AML-193 (cell line): Measurements from ENCODE around the gene INPP5K.
"Not testable (repeated sequence)": the region's sequence is repeated elsewhere in the genome, so short reads cannot be mapped to it uniquely, and the experiment has no call there.

ENCODE experiments used
- DNase-seq, 2 experiments: peaks; one replicate each; lab custom pipeline; 2025; lab: John Stamatoyannopoulos, UW

The INPP5K gene

DNA sequence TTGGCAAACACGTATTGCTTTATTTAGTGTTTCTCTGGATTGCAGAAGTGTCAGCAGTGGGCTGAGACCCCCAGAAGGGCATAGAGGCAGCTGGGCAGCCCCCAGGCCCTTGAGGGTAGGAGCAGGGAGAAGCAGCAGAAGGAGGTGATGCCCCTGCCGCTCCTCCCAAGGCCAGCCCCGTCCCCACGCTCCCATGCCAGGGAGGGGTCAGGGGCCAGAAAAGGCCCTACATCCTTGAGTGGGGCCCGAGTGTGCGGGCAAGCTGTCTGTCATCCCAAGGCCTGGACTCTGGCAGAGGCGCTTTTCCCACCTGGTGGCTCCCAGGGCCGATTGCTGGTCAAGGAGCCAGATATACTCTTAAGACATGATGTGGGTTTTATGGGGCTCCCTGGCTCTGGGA lies 52.2 kb downstream of the INPP5K start:
- no peak for DNase-seq

DNA sequence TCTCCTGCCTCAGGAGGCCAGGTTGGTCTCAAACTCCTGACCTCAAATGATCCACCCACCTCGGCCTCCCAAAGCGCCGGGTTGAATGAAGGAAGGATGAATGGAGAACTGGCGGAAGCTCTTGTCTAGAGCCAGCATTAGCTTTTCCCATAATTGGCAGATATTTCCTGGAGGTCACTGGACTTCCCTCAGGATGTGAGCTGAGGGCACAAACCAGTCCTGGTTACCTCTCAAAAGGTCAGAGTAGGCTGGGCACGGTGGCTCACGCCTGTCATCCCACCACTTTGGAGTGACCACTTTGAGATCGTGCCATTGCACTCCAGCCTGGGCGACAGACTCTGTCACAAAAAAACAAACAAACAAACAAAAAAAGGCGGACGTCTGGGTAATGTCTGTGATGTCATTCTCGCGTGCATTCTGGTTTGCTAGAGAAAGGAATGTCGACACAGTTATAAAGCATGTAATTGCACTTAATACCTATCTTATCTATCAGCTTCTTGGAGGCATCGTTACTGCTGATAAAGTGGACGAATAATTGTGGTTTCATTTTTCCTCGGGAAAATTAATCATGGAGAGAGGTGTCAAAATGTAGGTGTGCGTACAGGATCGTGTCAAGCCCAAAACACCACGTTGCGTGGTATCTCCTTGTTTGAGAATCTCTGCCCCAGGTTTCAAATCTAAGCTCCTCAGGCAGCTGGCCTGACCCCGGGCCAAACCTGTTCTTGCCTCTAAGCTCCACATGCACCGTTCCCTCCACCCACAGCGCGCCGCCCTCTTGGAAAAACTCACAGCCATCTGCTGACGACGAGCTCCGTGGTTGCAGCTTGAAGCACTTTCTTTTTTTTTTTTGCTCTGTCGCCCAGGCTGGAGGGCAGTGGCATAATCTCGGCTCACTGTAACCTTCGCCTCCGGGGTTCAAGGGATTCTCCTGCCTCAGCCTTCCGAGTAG lies 54.0 kb downstream of the INPP5K start:
- no peak for DNase-seq

DNA sequence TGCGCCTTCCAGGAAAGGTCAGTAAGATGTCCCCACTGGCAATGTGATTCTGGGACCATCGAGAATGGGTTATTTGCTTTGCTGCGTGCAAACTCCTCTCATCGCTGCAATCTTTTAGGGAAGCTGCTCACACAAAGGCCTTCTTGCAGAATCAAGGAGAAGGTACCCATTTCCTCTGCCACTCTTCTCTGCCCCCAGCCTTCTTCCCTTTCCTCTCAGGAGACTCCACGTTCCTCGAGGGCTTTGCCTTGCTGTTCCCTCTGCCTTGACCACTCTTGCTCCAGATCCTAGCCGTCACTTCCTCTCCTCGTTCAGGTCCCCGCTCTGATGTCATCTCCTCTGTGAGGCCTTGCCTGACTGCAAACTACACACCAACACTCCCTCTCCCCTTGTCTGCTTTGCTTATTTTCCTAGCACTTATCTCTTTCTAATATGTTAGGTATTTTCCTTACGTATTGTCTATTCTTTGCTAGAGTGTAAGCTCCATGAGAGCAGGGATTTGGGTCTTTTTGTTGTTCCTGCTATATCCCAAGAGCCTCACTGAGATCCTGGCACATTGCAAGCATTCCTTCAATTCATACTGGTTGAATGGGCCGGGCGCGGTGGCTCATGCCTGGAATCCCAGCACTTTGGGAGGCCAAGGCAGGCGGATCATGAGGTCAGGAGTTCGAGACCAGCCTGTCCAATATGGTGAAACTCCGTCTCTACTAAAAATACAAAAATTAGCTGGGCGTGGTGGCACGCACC lies 55.0 kb downstream of the INPP5K start:
- DNase-seq: no peak

DNA sequence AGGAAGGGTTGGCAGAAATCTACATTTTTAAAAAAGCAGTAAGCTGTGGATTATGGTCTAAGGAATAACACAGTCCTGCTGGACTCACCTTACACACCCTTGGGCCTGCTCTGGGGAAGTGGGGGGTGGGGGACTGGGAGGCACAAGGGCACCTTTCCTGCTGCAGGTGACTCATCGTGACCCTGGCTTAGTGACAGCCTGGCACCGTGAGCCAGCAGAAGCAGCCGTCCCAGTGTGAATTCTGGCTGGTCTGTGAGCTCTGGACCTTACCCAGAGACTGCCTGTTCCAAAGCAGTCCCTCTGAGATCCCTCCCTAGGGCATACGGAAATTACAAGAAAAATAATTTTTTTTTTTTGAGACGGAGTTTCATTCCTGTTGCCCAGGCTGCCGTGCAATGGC lies 56.2 kb downstream of the INPP5K start:
- DNase-seq: no peak

DNA sequence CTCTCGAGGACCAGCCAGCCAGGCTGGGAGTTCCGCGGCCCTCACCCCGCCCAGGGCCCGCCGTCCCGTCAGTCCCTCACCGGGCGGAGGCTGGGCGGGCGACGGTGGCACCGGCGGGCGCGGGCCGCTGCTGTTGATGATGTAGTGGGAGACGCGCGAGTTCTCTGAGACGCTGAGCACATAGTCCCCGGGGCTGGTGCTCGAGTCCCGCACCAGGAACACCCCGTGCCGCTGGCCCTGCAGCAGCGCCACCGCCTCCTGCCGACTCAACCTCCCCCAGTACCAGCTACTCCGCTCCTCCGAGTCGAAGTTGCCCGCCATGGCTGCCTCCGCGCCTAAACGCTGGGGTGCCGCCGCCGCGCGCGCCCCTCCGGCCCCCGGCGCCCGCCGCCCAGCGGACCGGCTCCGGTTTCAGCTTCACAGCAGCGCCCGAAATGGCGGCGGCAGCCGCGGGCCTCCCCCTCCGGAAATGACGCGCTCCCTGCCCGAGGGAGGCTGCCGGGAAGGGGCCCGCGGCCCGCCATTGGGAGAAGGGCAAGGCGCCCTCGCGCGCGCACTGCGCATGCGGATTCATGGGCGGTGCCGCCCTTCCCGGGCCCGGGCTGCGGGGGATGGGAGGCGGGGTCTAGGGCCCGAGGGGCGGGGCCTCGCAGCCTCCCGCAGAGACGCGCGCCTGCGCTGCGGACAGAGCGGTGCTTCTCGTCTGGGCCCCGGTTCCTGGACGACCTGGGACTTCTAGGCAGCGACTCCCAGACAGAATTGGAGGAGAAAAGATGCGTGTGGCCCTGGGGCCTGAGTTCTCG lies 60.4 kb downstream of the INPP5K start, which contains the start of gene CRK:
CRK (minus strand) TSS at position 436 of the 803 bp plus-strand sequence; CDS start at position 321, 115 bp downstream.
- DNase-seq: peak; percentile 51 to 54

DNA sequence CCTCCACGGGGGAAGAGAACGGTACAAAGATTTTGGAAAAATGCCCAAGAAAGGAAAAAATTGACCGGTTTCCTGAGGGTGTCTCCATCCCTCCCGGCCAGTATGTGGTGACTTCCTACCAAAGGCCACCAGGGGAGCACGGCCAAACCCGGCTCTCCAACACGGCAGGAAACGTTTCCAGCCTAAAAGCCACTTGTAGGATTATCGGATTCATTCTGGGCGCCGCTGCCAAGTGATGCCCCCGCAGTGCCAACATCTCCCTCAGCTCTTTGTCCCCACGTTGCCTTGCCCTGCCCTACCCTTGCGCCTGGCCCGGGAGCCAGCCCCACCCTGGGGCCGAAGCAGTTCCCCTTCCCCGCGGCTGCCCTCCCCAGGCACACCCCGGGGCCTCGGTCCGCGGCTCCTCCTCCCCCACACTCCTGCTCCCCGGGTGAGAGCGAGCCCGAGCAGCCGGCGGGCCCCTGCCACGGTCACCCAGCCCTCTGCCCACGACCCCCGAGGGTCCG lies 61.1 kb downstream of the INPP5K start:
- peak; percentile 21 to 29 for DNase-seq

DNA sequence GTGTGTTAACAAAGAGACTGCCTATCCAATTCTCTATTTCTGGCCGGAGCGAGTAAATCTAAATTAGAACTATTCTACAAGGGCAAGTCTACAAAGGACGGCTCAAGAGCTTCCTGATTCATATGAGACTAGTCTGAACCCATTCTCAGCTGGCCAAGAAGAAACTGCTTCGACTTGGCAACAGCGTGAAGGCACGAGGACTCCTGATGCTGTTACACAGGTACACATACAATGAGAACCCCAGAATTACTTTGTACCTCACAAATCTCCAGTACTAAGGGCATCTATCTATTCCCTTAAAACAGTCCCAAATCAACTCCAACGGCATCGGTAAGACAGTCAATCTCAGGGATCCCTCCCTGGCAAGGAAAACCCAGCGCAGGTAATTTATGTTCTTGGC lies 61.9 kb downstream of the INPP5K start:
- no peak for DNase-seq

DNA sequence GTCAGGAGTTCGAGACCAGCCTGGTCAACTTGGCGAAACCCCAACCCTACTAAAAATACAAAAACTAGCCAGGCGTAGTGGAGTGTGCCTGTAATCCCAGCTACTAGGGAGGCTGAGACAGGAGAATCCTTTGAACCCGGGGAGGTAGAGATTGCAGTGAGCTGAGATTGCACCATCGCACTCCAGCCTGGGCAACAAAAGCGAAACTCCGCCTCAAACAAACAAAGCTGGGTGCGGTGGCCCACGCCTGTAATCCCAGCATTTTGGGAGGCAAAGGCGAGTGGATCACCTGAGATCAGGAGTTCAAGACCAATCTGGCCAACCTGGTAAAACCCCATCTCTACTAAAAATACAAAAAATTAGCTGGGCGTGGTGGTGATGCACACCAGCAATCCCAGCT lies 62.7 kb downstream of the INPP5K start:
- DNase-seq: not testable (repeated sequence)

DNA sequence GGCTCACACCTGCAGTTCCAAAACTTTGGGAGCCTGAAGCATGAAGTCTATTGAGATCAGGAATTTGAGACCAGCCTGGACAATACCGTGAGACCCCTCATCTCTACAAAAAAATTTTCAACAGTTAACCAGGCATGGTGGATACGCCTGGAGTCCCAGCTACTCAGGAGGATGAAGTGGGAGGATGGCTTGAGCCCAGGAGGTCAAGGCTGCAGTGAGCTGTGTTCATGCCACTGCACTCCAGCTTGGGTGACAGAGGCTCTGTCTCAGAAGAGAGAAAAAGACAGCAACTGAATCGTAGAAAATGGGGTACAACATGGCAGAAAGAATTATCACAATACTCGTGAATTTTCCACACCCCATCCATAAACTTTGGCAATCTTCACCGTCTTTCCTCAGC lies 63.6 kb downstream of the INPP5K start:
- DNase-seq: no peak

DNA sequence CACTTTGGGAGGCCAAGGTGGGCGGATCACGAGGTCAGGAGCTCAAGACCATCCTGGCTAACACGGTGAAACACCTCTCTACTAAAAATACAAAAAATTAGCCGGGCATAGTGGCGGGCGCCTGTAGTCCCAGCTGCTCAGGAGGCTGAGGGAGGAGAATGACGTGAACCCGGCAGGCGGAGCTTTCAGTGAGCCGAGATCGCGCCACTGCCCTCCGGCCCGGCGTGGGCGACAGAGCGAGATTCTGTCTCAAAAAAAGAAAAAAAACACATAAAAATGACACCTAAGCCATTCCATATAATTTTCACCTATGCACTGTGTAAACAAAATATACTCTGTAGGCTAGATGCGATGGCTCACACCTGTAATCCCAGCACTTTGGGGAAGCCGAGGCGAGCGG lies 66.2 kb downstream of the INPP5K start:
- not testable (repeated sequence) for DNase-seq

DNA sequence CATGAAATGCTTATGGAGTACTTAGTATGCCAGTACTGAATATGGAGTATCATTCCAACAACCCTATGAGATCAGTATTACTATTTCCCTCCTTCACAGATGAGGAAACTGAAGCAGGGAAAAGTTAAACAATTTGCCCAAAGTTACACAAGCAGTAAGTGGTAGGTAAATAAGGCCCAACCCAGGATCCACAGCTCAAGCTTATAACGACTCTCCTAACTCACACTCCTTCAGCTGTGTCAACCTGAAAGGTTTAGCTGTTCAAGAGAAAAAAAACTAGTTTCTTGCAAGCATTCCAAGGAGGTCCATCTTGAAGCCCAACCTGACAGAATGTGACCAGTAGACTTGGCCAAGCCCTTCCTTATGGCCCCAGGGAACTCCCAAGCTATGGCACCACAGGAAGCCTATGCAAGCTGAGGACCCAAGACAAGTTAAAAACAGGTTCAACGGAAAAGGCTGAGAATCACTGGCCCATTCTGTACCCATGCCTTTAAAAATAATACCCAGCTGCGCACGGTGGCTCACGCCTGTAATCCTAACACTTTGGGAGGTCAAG lies 66.9 kb downstream of the INPP5K start:
- no peak for DNase-seq

DNA sequence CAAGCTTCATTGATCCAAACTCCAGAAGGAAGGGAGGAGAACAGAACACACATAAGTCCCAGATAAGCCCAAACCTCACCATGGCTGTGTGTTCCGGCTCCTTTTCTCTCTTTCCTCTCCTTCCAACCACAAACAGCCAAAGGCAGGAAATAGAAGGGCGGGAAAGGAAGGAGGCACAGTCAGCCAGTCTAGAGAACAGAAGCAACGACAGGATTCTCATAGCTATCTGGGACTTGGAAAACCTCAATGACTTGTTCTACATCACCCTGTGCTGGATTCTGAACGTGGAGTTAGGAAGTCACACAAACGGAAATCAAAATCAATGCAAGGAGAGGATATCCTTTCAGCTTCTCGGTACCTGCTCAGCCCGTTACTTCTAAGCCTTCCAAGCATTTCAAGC lies 69.4 kb downstream of the INPP5K start:
- no peak for DNase-seq

DNA sequence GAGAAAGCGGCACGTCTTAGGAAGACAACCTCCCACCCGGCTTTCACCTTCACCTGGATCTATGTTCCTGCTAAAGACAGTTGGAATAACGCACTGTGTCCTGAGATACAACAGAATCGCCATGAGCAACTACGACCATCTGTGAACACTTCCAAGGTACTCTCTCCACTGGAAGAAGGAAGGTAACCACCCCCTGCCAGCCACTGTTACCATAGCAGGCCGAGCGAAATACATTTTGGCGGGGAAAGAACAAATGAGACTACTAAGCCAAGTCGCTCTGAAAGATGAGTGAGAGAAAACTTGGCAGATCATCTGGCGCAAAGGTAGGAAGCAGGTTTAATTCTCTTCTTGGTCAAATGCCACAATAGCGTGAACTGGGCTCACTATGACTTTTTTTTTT lies 70.2 kb downstream of the INPP5K start:
- no peak for DNase-seq

DNA sequence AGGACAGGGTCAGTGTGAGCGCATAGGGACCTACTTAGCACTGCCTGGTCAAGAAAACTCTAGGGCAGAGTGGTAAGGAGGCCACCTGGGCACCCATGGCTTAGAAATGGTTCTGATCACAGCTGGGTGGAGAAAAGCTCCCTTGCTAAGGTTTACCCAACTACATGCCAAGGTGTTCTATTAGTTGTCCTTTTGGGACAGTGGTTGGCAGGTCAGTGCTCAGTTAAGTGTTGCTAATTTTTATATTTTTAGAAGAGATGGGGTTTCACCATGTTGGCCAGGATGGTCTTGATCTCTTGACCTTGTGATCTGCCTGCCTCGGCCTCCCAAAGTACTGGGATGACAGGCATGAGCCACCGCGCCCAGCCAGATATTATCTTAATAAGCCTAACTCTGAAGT lies 70.7 kb downstream of the INPP5K start:
- DNase-seq: not testable (repeated sequence)
